HepG2 (cell line): ENCODE measurements around the gene TSTD1. TPM values are rescaled to one million over a fixed set of nuclear protein-coding genes. Genes with fewer than 3 reads are reported as not detected.
A peak's percentile ranks its signal among the peaks of the same experiment; 100 is the strongest.

Experiments
- CENPX ChIP-seq: sonication (generic); formaldehyde crosslinking; IDR thresholded peaks from 2 replicates; pipeline ENCODE4 v1.9.0; 2021; ENCODE audit warnings: mild to moderate bottlenecking, missing genetic modification reagents, moderate library complexity
- ELF4 ChIP-seq: sonication (generic); formaldehyde crosslinking; IDR thresholded peaks from 2 replicates; pipeline ENCODE4 v1.5.0; 2020; ENCODE audit warnings: missing genetic modification reagents, mild to moderate bottlenecking, moderate library complexity, borderline replicate concordance
- FOXC1 ChIP-seq: sonication (generic); formaldehyde crosslinking; IDR thresholded peaks from 2 replicates; pipeline ENCODE4 v1.8.0; 2022; ENCODE audit warnings: mild to moderate bottlenecking, missing genetic modification reagents, borderline replicate concordance
- FOXK1 ChIP-seq: sonication (generic); formaldehyde crosslinking; IDR thresholded peaks from 2 replicates; pipeline ENCODE4 v1.4.0; 2020; ENCODE audit warnings: low read depth, missing genetic modification reagents, borderline replicate concordance
- HCFC1 ChIP-seq: fragments of 150-350 bp; IDR thresholded peaks from 2 replicates; pipeline ENCODE4 v1.6.1; 2014; ENCODE audit warnings: low read depth, low read length
- MIXL1 ChIP-seq: IDR thresholded peaks from 2 replicates; pipeline ENCODE4 v1.6.1; 2016
- NFIB ChIP-seq: sonication (generic); formaldehyde crosslinking; IDR thresholded peaks from 2 replicates; pipeline ENCODE4 v1.9.0; 2021; ENCODE audit warnings: missing genetic modification reagents, mild to moderate bottlenecking, borderline replicate concordance
- NKX3-1 ChIP-seq: sonication (generic); formaldehyde crosslinking; IDR thresholded peaks from 2 replicates; pipeline ENCODE4 v1.5.0; 2020; ENCODE audit warnings: missing genetic modification reagents
- RNF2 ChIP-seq: fragments of 450-650 bp; conservative IDR thresholded peaks from 2 replicates; pipeline ENCODE4 v1.6.1; 2016; ENCODE audit warnings: low read depth
- SAP130 ChIP-seq: IDR thresholded peaks from 2 replicates; pipeline ENCODE4 v1.6.1; 2016; ENCODE audit warnings: low read depth
- TCF7 ChIP-seq: sonication (generic); IDR thresholded peaks from 2 replicates; pipeline ENCODE4 v1.6.1; 2016; ENCODE audit warnings: antibody characterized with exemption, low read depth
- THYN1 ChIP-seq: sonication (generic); formaldehyde crosslinking; IDR thresholded peaks from 2 replicates; pipeline ENCODE4 v1.8.1; 2023; ENCODE audit warnings: low read depth, mild to moderate bottlenecking, moderate library complexity, missing genetic modification reagents, borderline replicate concordance
- ZBTB21 ChIP-seq: sonication (generic); formaldehyde crosslinking; IDR thresholded peaks from 2 replicates; pipeline ENCODE4 v1.4.0; 2020; ENCODE audit warnings: missing genetic modification reagents
- ZNF121 ChIP-seq: sonication (generic); formaldehyde crosslinking; IDR thresholded peaks from 2 replicates; pipeline ENCODE4 v1.5.0; 2020; ENCODE audit warnings: mild to moderate bottlenecking, missing genetic modification reagents
- ZNF350 ChIP-seq: sonication (generic); formaldehyde crosslinking; IDR thresholded peaks from 2 replicates; pipeline ENCODE4 v1.4.0; 2020; ENCODE audit warnings: mild to moderate bottlenecking, low read depth, missing genetic modification reagents, borderline replicate concordance
- ZNF460 ChIP-seq: sonication (generic); formaldehyde crosslinking; IDR thresholded peaks from 2 replicates; pipeline ENCODE4 v1.5.1; 2020; ENCODE audit warnings: missing genetic modification reagents, mild to moderate bottlenecking, borderline replicate concordance
- ZNF543 ChIP-seq: sonication (generic); formaldehyde crosslinking; IDR thresholded peaks from 2 replicates; pipeline ENCODE4 v1.4.0; 2020; ENCODE audit warnings: mild to moderate bottlenecking, missing genetic modification reagents
- ZNF564 ChIP-seq: sonication (generic); formaldehyde crosslinking; IDR thresholded peaks from 2 replicates; pipeline ENCODE4 v1.8.1; 2023; ENCODE audit warnings: mild to moderate bottlenecking, missing genetic modification reagents
- ZNF615 ChIP-seq: sonication (generic); formaldehyde crosslinking; IDR thresholded peaks from 2 replicates; pipeline ENCODE4 v1.5.0; 2020; ENCODE audit warnings: mild to moderate bottlenecking, missing genetic modification reagents, borderline replicate concordance
- polyA plus RNA-seq, 8 experiments: library from polyadenylated mRNA; depleted of rRNA in 3 of 8; stranded (reverse) in 7 of 8; unstranded in 1 of 8; fragments of >200 nt; fragmentation: Illumina TruSeq in 4 of 8; extraction: Trizol in 4 of 8; gene quantifications; 2 replicates each; pipeline versions ENCODE4 v1.2.1 to v1.2.3, GENCODE V29; 2011 to 2016; ENCODE audit warnings: low read depth in 4 of 8, missing spikeins in 1 of 8, mixed read lengths in 1 of 8; ENCODE audit not compliant: insufficient read depth in 1 of 8
- total RNA-seq, 5 experiments: library from RNA; depleted of rRNA; stranded (reverse); fragments of >200 nt; fragmentation: Illumina TruSeq; extraction: Trizol; gene quantifications; 2 replicates each; pipeline ENCODE4 v1.2.3, GENCODE V29; 2016; ENCODE audit warnings: low read depth in 1 of 5
- TF ChIP-seq, protein P1 (sequence below): sonication (generic); formaldehyde crosslinking; IDR thresholded peaks from 2 replicates; pipeline ENCODE4 v1.5.0; 2020; ENCODE audit warnings: mild to moderate bottlenecking, missing genetic modification reagents
- TF ChIP-seq, protein P2 (sequence below): sonication (generic); formaldehyde crosslinking; IDR thresholded peaks from 2 replicates; pipeline ENCODE4 v1.5.1; 2020; ENCODE audit warnings: missing genetic modification reagents, mild to moderate bottlenecking, borderline replicate concordance
- TF ChIP-seq, protein P3 (sequence below): sonication (generic); formaldehyde crosslinking; IDR thresholded peaks from 2 replicates; pipeline ENCODE4 v1.8.1; 2023; ENCODE audit warnings: mild to moderate bottlenecking, moderate library complexity, missing genetic modification reagents
- TF ChIP-seq, protein P4 (sequence below): sonication (generic); formaldehyde crosslinking; IDR thresholded peaks from 2 replicates; pipeline ENCODE4 v1.4.0; 2020; ENCODE audit warnings: mild to moderate bottlenecking, low read depth, missing genetic modification reagents

TSTD1 gene
- total and polyA plus RNA-seq, 2 of the 13 experiments (the other 11 are each of a cell fraction or from before 2014, with no cell fraction given), result 0.15 to 0.31 TPM

DNA sequence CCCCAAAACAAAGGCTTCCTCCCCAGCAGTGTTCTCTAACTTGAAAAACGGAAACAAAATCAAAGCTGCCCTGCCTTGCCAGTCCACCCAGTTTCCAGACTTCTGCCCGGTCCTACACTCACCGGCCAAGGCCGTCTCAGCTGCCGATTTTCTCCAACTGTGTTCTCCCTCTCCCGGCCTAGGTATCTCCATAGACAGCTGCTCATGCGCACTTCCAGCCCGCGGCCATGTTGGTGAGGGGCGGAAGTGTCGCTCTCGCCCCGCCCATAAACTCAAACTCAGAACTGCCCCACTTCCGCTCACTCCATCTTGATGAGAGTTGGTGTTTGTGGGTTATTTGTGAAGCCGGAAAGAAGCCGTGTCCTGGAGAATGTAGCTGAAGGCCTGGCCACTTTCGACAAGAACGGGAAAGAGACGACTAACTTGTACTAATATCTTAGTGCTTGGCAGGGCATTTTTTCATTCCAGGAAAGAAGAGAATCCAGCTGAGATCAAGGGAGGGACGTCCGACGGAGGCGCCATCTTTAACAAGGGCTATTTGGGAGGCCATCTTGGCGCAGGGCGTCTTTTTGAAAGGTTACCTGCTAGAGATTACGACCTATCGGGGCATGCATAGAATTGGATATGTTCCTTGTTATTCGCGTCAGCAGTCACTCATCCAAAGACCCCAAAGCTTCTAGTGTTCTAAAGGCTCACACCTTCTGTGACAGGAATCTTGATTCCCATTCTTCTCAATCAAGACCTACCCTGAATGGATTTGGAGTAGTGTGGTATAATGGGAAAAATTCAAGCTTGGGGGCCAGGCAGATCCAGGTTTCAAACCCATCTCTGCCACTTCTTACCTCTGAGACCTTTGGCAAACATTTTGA lies 7.2 kb upstream of the TSTD1 start, which contains the start of gene USF1 (continued):
- TF ChIP-seq, protein P1, sequence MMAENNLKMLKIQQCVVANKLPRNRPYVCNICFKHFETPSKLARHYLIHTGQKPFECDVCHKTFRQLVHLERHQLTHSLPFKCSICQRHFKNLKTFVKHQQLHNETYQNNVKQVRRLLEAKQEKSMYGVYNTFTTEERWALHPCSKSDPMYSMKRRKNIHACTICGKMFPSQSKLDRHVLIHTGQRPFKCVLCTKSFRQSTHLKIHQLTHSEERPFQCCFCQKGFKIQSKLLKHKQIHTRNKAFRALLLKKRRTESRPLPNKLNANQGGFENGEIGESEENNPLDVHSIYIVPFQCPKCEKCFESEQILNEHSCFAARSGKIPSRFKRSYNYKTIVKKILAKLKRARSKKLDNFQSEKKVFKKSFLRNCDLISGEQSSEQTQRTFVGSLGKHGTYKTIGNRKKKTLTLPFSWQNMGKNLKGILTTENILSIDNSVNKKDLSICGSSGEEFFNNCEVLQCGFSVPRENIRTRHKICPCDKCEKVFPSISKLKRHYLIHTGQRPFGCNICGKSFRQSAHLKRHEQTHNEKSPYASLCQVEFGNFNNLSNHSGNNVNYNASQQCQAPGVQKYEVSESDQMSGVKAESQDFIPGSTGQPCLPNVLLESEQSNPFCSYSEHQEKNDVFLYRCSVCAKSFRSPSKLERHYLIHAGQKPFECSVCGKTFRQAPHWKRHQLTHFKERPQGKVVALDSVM (CRISPR knock-in tag), result peak; percentile 45; the same call in 1 of the 2 replicates
- TF ChIP-seq ZNF615 (CRISPR knock-in tag) (peak; percentile 63; the same call in 1 of the 2 replicates), FOXK1 (CRISPR knock-in tag) (peak; percentile 70; the same call in 1 of the 2 replicates), MIXL1 (0 out of 2 replicates have a peak, but pooled peaks have one; percentile 22), TCF7 (peak; percentile 17; the same call in 1 of the 2 replicates), ZNF350 (peak; percentile 85), ZNF543 (no peak; the same call in 1 of the 2 replicates), SAP130 (CRISPR knock-in tag) (peak; percentile 75), RNF2 (no peak), ZNF564 (CRISPR knock-in tag) (peak; percentile 76), FOXC1 (peak; percentile 75; the same call in 1 of the 2 replicates), ZNF121 (CRISPR knock-in tag) (peak; percentile 4; the same call in 1 of the 2 replicates), THYN1 (CRISPR knock-in tag) (0 out of 2 replicates have a peak, but pooled peaks have one; percentile 37), ZNF460 (CRISPR knock-in tag) (no peak), ELF4 (CRISPR knock-in tag) (peak; percentile 95), HCFC1 (peak; percentile 78), NFIB (CRISPR knock-in tag) (no peak), NKX3-1 (CRISPR knock-in tag) (0 out of 2 replicates have a peak, but pooled peaks have one; percentile 39), ZBTB21 (CRISPR knock-in tag) (no peak; the same call in 1 of the 2 replicates), CENPX (no peak)
- TF ChIP-seq, protein P2, sequence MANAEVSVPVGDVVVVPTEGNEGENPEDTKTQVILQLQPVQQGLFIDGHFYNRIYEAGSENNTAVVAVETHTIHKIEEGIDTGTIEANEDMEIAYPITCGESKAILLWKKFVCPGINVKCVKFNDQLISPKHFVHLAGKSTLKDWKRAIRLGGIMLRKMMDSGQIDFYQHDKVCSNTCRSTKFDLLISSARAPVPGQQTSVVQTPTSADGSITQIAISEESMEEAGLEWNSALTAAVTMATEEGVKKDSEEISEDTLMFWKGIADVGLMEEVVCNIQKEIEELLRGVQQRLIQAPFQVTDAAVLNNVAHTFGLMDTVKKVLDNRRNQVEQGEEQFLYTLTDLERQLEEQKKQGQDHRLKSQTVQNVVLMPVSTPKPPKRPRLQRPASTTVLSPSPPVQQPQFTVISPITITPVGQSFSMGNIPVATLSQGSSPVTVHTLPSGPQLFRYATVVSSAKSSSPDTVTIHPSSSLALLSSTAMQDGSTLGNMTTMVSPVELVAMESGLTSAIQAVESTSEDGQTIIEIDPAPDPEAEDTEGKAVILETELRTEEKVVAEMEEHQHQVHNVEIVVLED (CRISPR knock-in tag), result peak; percentile 61; the same call in 1 of the 2 replicates
- TF ChIP-seq, protein P3, sequence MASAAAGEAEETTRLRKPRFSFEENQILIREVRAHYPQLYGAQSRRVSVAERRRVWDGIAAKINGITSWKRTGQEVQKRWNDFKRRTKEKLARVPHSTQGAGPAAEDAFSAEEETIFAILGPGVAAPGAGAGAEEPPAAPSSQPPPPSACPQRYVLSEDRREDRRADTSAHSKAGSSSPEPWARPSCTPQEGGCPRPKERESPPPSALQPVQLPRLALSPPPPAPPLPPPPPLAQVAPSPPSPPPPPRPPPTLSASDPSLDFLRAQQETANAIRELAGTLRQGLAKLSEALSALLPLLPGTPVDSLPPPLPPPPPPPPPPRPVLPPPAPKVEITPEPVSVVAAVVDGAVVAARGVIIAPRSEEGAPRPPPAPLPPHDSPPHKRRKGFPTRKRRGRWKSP, result peak; percentile 77; the same call in 1 of the 2 replicates
- TF ChIP-seq, protein P4, sequence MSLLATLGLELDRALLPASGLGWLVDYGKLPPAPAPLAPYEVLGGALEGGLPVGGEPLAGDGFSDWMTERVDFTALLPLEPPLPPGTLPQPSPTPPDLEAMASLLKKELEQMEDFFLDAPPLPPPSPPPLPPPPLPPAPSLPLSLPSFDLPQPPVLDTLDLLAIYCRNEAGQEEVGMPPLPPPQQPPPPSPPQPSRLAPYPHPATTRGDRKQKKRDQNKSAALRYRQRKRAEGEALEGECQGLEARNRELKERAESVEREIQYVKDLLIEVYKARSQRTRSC, result peak; percentile 84; the same call in 1 of the 2 replicates
